Hepatocyte (in vitro differentiated cells): ENCODE results near the gene AXIN2.

Source experiments
- EZH2 ChIP-seq: fragments of 200-600 bp; sonication (generic); IDR thresholded peaks from 2 replicates; pipeline ENCODE4 v1.6.1; 2016; ENCODE audit warnings: antibody characterized with exemption, mild to moderate bottlenecking, borderline replicate concordance
- TF ChIP-seq, protein P1 (sequence below): fragments of 200-600 bp; sonication (generic); IDR thresholded peaks from 2 replicates; pipeline ENCODE4 v1.5.1; 2016; ENCODE audit warnings: antibody characterized with exemption, mild to moderate bottlenecking; ENCODE audit not compliant: poor library complexity

DNA sequence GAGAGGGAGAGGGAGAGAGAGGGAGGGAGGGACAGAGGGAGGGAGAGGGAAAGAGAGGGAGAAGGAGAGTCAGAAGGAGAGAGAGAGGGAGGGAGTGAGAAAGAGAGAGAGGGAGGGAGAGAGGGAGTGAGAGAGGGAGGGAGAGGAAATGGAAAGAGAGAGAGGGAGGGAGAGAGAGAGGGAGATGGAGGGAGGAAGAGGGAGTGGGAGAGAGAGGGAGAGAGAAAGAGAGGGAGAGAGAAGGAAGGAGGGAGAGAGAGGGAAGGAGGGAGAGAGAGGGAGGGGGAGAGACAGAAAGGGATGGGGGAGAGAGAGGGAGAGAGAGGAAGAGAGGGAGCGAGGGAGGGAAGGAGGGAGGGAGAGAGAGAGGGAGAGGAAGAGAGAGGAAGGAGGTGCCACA is 72.8 kb downstream of the AXIN2 start:
- TF ChIP-seq, protein P1, sequence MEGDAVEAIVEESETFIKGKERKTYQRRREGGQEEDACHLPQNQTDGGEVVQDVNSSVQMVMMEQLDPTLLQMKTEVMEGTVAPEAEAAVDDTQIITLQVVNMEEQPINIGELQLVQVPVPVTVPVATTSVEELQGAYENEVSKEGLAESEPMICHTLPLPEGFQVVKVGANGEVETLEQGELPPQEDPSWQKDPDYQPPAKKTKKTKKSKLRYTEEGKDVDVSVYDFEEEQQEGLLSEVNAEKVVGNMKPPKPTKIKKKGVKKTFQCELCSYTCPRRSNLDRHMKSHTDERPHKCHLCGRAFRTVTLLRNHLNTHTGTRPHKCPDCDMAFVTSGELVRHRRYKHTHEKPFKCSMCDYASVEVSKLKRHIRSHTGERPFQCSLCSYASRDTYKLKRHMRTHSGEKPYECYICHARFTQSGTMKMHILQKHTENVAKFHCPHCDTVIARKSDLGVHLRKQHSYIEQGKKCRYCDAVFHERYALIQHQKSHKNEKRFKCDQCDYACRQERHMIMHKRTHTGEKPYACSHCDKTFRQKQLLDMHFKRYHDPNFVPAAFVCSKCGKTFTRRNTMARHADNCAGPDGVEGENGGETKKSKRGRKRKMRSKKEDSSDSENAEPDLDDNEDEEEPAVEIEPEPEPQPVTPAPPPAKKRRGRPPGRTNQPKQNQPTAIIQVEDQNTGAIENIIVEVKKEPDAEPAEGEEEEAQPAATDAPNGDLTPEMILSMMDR = no peak
- no peak for TF ChIP-seq EZH2
